Measurements from ENCODE around the gene NMBR. TPM values are rescaled to one million over a fixed set of nuclear protein-coding genes. Genes with fewer than 3 reads are reported as not detected.

NMBR gene
- total RNA-seq (2021): not detected in 2 replicates
- Bru-seq, nascent RNA: percentile 16 among the genes with signal in this experiment
- percentile 16 among the genes with signal in this experiment for BruChase-seq, experiment 1, labeled RNA remaining after a 2-hour chase
- BruChase-seq, experiment 2, labeled RNA remaining after a 6-hour chase: percentile 10 among the genes with signal in this experiment
- long read RNA-seq: 0 reads

- CTCF ChIA-PET: interaction anchor here (0.6 kb wide), 1 partner anchor 327 kb away, joined by 4 read pairs; no protein-coding TSS in a partner anchor
- DNase-seq (ENCODE audit: low spot score): peak; percentile 99
- POLR2A ChIA-PET (ENCODE audit: low non-redundant PET): no interaction called here
- TF ChIP-seq EZH2 (IDR thresholded peaks at IDR 0.05; ENCODE audit: borderline replicate concordance, low read depth, low read length, poor library complexity, severe bottlenecking): no peak
- TF ChIP-seq CTCF (conservative IDR thresholded peaks at IDR 0.05; ENCODE audit: low read depth, low read length): peak; percentile 96
- Histone ChIP-seq H3K36me3 (ENCODE audit: insufficient read depth, low read length, poor library complexity, severe bottlenecking) (no peaks in the 10 kb centered on the region), H3K27me3 (replicated peaks; ENCODE audit: insufficient read depth, low read depth, low read length, poor library complexity) (no peaks in the 10 kb centered on the region), H3K27ac (ENCODE audit: low read depth, low read length, poor library complexity, severe bottlenecking) (peak within 1 kb of the TSS; percentile 60), H3K9me3 (ENCODE audit: low read depth, low read length, poor library complexity, severe bottlenecking) (no peaks in the 10 kb centered on the region), H3K4me1 (ENCODE audit: insufficient read depth, low read length, poor library complexity, severe bottlenecking) (peaks cover 5% of the 10 kb centered on the region), H3K4me3 (ENCODE audit: low read depth, low read length, poor library complexity, severe bottlenecking) (peak within 1 kb of the TSS; percentile 71)
- BruUV-seq (replicated peaks): TSS peak; percentile 95
- intact Hi-C loops (cut with micrococcal nuclease; ENCODE audit: unreplicated experiment): loop anchor here (1.0 kb wide), 1 partner anchor 60 kb away; no protein-coding TSS in a partner anchor
These were observed at the start of gene NMBR, which contains the start of gene VTA1 for GRCh38 chr6:142146828-142147662. Gene NMBR (minus strand): TSS chr6:142147122. CDS start chr6:142088658, 58,464 bp downstream. Gene VTA1 (plus strand): TSS chr6:142147263. CDS start chr6:142147288, 25 bp downstream.

- DNase-seq (ENCODE audit: low spot score): no peak
- Histone ChIP-seq H3K9me3 (ENCODE audit: low read depth, low read length, poor library complexity, severe bottlenecking) (no peaks in the 10 kb centered on the region), H3K27ac (ENCODE audit: low read depth, low read length, poor library complexity, severe bottlenecking) (no peak overlapping the region), H3K27me3 (replicated peaks; ENCODE audit: insufficient read depth, low read depth, low read length, poor library complexity) (no peaks in the 10 kb centered on the region), H3K4me1 (ENCODE audit: insufficient read depth, low read length, poor library complexity, severe bottlenecking) (no peaks in the 10 kb centered on the region), H3K4me3 (ENCODE audit: low read depth, low read length, poor library complexity, severe bottlenecking) (no peak overlapping the region), H3K36me3 (ENCODE audit: insufficient read depth, low read length, poor library complexity, severe bottlenecking) (peaks cover 19% of the 10 kb centered on the region)
- intact Hi-C loops (cut with micrococcal nuclease; ENCODE audit: unreplicated experiment): no loop called here
- POLR2A ChIA-PET (ENCODE audit: low non-redundant PET): interaction anchor here (0.6 kb wide), 1 partner anchor 1965 kb away, joined by 4 read pairs; no protein-coding TSS in a partner anchor
- no TSS peak for BruUV-seq (replicated peaks)
- TF ChIP-seq CTCF (conservative IDR thresholded peaks at IDR 0.05; ENCODE audit: low read depth, low read length) (no peak), EZH2 (IDR thresholded peaks at IDR 0.05; ENCODE audit: borderline replicate concordance, low read depth, low read length, poor library complexity, severe bottlenecking) (no peak)
- CTCF ChIA-PET: no interaction called here
These were observed 49.1 kb upstream of the NMBR start for GRCh38 chr6:142195862-142196541.

GRCh38 chr6:142193621-142194020 lies 46.7 kb upstream of the NMBR start:
- Histone ChIP-seq H3K27me3 (replicated peaks; ENCODE audit: insufficient read depth, low read depth, low read length, poor library complexity) (no peaks in the 10 kb centered on the region), H3K36me3 (ENCODE audit: insufficient read depth, low read length, poor library complexity, severe bottlenecking) (peaks cover 5% of the 10 kb centered on the region), H3K4me3 (ENCODE audit: low read depth, low read length, poor library complexity, severe bottlenecking) (no peak overlapping the region), H3K4me1 (ENCODE audit: insufficient read depth, low read length, poor library complexity, severe bottlenecking) (no peaks in the 10 kb centered on the region), H3K9me3 (ENCODE audit: low read depth, low read length, poor library complexity, severe bottlenecking) (no peaks in the 10 kb centered on the region), H3K27ac (ENCODE audit: low read depth, low read length, poor library complexity, severe bottlenecking) (no peak overlapping the region)
- intact Hi-C loops (cut with micrococcal nuclease; ENCODE audit: unreplicated experiment): no loop called here
- TF ChIP-seq CTCF (conservative IDR thresholded peaks at IDR 0.05; ENCODE audit: low read depth, low read length): no peak
- TF ChIP-seq EZH2 (IDR thresholded peaks at IDR 0.05; ENCODE audit: borderline replicate concordance, low read depth, low read length, poor library complexity, severe bottlenecking): no peak
- DNase-seq (ENCODE audit: low spot score): no peak
- POLR2A ChIA-PET (ENCODE audit: low non-redundant PET): no interaction called here
- CTCF ChIA-PET: no interaction called here
- no TSS peak for BruUV-seq (replicated peaks)
